SKM-1 (cell line): Measurements from ENCODE around the gene LRFN2.

Experiments
- DNase-seq: peaks from one replicate; lab custom pipeline; 2025; ENCODE audit not compliant: unreplicated experiment; lab: John Stamatoyannopoulos, UW

Gene LRFN2

DNA sequence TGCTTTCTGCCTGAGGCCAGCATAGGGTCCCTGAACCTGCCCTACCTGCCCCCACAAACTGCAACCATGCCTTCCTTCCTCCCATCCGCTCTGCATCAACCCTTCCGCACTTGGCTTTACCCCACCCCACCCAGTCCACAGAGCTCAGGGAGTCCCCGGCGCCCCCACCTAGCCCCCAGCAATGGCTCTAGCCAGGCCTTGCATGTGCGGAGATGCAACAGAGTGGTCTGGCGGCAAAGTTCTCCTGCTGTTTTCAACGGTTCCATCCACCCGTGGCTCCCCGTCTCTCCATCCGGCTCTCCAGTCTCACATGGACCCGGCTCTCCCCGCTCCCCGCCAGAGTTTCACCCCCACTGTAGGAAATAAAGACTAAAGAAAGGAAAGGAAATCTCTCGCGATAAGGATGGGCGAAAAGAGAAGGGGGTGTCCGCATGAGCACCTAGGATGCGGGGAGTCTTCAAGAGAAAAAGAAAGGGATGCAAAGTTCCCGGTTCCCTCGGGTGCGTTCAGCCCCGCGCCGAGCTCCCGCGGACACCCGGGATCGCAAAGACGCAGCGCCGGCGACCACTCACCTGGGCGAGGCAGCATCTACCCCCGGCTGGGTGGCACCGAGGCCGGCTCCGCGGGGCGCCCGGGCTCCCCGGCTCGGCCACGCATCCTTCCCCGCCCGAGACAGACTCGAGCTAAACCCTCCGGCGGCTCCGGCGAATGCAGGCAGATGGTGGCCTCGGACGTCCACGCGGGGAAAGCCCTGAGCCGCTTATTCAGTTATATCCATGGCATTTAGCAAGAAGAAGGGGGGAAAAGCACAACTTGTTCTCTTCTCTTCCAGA is 579 bp downstream of the LRFN2 start:
- no peak for DNase-seq

DNA sequence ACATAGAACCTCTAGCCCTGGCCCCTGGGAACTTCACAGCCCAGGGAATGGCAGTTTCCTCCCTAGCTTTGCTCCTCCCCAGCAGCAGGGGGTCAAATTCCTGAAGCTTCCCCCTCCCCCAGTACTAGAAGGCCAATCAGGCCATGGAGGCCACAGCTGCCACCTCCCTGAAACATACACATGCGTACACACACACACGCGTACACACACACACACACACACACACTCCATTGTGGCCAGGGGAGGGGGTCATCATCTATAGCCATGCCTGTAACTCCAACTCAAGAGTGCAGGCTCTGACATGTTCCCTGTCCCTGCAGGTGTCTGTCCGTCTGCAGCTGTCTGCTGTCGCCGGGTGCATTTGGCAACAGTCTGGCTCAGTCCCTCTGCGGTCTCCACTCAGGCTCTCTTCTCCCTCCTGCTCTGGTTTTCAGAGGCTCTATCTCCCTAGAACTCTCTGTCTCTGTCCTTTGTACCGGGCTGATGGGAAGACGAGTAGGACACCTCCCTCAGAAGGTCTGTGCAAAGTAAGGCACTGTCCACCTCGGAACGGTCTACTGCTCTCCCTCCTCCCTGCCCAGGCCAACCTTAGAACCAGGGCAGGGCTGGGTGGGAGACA is 1.4 kb downstream of the LRFN2 start:
- DNase-seq: no peak

DNA sequence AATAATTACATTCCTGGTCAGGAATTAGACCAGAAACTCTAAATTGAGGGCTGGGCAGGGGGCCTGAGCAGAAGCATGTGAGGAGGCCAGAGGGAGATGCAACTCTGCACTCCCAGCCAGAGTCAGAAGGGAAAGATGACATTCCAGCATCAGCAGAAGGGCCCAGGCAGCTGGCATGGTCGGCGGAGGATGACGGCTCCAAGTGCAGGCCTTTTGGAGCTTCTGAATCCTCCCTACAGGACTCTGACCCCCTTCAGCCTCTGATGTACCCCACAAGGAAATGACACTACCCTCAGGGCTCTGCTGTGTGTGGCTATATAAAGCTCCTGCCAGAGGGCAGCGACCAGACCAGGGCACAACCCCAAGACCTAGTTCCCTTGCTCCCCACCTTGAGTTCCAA is 1.9 kb downstream of the LRFN2 start:
- DNase-seq: no peak

DNA sequence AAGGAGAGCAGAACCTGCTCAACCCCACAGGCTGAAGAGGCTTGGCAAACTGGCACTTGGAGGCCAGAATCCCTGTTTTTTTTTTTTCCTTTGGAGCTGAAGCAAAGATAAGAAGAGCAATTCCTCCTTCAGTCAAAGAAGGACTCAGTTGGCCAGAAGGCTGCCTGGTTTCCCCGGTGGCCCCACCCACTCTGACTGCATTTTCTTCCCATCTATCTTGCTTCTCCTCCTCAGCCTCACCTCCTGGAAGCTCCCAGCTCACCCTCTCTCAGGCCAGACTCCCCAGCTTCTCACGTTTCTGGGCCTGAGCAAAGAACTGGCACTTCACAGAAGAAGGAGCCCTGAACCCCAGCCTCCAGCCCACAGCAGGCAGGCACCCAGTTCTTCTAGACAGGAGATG is 2.4 kb downstream of the LRFN2 start:
- no peak for DNase-seq

DNA sequence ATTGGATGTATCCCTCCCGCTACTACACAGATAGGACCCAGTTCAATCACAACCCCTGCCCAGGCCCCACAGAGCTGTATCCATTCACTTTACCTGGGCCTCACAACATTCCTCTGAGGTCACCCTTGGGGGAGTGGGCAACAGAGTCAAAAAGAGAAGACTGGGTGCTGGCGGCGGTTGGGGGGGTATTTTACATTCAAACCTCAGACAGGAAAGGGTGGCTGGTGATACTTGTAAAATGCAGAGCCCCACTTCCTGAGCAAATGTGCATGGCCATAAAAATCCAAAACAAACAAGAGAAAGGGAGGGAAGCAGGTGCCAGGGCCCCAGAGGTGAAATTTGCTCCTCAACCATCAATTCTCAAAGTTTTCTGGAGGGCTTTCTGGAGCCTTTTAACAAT is 3.5 kb downstream of the LRFN2 start:
- DNase-seq: no peak

DNA sequence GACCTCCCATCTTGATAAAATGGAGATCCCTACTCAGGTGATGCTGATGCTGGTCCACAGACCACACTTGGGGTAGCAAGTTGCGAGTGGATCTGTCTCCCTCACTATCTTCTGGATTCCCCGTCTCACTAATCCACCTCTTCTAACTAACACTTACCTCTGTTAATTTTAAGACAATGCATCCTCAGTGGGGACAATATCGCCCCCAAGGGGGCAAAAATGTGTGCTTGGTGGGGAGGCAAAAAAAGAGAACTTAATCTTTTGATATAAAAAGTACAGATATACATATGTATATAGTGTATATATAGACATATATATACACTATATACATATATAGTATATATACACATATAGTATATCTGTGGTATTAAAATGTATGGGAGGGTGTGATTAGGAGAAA is 4.3 kb downstream of the LRFN2 start:
- DNase-seq: no peak

DNA sequence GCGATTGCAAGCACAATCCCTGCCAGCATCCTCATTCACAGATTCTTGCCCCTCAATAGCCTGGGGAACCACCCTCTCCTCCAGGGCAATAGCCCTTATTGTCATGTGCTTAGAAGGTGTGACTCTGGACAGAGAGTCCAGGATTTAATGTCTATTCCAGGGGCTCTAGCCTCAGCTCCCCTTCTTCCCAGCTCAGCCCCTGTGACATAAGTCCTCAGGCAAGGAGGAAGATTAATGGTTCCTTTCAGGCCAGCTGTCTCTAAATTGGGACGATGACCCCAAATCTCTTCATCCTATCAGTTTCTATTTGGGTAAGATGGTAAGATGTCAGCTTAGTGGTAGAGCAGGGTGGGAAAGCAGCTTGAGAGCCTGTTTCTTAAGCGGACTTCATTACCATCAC is 8.1 kb downstream of the LRFN2 start:
- no peak for DNase-seq

DNA sequence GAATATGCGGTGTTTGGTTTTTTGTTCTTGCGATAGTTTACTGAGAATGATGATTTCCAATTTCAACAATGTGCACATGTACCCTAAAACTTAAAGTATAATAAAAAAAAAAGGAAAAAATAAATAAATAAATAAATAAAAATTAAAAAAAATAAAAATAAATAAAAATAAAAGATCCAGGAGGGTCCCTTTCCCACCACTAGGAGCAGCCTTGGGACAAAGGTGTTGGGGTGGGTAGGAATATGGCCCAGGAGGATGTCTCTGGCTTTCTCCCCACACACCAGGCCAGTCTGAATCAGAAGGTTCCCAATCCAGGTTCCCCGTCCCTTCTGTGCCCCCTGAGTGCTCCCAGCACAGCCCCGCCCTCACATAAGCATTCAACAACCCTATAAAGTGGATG is 9.5 kb downstream of the LRFN2 start:
- no peak for DNase-seq

DNA sequence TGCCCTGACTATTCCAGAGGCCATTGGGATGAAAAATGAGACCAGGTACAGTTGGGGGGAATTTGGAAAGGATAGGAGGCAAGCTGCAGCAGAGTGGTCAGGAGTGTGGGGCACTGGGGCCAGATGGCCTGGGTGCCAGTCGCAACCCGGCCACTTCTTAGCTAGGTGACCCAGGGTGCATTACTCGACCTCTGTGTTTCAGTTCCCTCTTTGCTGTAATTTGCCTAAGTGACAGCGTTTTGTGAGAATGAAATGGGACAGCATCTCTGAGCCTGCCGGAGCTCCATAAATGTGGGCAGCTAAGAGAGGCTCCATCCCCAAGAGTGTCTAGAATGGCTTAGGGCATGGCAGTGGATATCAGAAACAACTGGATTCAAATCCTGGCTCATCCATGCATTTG is 13.9 kb downstream of the LRFN2 start:
- no peak for DNase-seq

DNA sequence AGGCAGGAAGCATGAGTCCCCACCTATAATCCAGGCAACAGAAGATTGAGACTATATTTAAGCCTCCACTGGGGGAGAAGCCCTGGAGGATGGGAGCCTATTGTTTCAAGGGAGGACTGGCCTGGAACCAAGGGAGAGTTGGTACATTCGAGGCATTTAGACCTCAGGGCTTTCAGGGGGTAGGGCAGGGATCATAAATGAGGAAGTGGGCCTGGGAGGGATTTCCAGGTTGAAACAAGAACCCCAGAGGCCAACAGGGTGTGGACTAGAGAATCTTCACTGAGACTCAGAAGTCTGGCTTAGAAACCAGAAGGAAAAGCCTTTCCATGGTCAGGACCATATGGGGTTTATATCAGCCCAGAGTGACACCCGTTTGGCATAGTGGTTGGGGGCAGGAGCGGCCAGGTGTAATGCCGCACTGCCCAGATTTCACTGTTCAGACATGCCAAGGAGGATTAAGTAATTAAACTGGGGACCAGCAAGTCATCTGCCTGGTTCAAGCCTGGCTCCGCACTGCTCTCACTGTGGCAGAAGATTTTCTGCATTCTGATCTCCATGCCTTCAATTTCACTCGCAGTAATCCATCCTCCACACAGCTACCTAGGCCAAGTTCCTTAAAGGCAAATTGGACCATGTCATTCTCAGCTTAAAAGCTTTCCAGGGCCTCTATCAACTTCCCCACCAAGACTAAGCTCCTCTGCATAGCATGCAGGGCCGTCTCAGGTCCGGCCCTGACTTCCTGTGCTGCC is 17.8 kb downstream of the LRFN2 start:
- DNase-seq: no peak

DNA sequence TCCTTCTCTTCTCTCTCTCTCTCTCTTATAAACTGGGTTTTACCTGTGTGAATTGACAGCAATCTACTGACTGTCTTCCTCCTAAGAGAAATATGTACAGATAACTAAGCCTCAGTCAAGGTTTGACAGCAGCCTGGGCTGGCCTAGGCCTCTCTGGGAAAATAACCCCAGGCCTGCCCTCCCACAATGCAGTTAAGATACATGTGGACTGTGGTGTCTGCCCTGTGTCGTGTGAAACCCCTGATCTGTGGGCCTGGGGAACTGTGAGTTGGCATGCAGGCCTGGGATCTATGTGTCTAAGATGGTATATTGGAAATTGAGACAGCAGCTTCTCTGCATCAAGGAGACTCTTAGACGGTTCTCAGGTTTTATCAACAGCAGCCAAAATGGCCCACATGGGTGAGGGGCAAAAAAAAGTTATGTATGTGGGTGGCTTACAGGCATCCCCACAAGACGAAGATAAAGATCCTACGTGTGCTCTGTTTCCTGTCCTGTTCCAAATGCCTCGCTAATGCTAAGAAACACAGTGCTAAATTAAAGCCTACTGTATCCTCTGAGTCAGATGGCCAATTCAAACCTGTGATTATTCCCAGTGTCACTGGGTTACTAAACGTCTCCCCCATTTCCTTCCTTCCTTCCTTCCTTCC is 19.0 kb downstream of the LRFN2 start:
- no peak for DNase-seq

DNA sequence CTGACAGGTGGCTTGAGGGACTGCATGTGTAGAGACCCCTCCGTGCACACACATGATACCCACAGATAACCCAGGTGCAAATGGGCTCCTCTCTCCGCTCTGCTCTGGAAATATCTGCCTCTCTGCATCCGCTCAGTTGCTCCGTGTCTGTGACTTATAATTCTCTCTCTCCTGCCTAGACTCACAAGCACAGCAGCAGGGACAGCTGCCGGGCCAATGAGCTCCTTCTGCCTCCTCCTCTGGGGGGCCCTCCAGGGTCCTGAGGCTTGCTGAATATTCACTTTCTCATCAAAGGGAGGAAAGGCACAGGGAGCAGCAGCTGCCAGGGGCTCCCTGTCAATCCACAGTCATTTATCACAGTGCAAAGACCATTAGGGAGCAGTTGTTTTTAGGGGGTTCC is 24.1 kb downstream of the LRFN2 start:
- DNase-seq: no peak

DNA sequence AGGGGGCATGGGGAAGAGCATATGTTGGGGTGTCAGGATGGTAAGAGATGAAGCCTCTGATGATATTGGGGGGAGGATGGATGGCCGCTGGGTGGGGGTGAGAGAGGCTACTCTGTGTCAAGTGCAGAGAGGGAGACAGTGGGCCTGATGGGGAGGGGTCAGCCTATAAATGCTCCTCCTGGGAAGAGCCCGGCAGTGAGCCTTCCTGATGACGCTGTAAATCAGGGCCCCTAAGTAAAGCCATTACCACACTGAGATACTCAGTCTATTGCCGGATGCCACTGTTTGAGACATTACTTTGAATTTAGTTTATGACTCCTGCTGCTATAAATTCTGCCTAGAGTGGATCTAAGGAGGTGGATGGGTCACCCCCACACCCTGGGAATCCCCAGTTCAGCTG is 28.1 kb downstream of the LRFN2 start:
- DNase-seq: no peak

DNA sequence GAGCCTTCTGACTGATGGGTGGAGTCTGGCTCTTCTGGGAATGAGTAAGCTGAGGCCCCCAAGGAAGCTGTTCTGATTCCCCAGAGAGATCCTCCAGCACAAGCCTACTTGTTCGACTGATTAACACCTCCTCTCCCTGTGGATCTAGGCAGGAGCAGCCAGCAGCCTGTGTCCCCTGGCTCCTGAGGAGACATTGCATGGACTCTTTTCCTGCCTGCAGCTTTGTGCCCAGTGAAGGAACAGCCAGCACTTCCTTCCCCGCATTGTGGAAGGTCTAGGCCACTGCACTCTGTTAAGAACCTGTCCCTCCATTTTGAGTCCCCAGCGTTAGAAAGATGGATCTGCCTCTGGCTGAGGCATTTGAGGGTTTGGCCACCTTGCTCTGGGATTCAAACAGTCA is 29.1 kb downstream of the LRFN2 start:
- DNase-seq: no peak

DNA sequence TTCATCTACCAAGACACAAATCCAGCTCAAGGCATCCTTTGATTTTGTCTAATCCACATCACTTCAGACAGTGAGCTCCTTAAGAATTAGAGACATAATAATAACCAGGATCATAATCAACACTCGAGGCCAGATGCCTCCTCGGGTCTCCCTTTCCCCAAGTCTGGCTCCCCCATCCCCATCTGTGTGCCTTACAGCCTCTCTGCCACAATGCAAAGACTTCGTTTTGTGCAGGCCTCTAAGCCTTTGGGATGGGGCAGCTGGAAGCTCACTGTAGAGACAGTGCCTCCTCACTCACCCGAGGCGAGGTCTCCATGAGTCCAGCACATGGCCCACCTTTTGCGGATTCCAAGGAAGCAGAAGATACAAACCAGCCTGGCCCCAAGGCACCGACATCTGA is 30.3 kb downstream of the LRFN2 start:
- no peak for DNase-seq

DNA sequence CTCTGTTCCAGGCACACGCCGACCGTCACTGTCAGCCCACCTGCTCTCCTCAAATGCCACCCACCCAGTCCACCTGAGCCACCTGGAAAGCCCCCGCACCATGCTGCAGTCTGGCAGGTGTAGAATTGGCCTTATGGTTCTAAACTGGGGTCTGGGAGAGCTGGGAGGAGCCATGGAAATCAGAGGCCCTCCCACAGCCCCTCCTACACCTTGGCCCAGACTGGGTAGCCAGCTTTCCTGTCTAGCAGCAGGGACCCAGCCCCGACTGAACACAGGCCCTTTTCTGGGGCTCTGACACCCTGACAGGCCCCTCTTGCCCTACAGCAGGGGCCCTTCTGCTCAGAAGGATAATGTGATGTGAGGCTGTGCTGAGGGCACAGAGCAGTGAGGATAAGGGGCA is 31.1 kb downstream of the LRFN2 start:
- no peak for DNase-seq

DNA sequence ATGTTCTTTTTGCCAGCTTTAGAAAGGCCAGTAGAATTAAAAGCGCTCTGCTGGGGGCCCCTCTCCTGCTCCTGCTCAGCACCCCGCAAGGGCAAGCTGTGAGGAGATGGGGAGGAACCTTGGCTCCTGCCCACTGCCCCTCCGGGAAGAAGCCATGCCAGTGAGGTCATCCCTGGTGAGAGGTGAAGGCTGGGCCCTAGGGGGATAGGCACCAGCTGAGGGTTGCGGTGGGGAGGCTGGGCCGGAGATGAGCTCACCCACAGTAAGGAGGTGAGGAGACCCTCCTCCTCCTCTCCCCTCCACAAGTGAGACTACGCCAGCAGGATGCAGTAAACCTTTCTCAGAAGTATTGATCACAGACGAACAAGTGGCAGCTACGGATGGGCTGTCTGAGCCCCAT is 32.1 kb downstream of the LRFN2 start:
- DNase-seq: no peak

DNA sequence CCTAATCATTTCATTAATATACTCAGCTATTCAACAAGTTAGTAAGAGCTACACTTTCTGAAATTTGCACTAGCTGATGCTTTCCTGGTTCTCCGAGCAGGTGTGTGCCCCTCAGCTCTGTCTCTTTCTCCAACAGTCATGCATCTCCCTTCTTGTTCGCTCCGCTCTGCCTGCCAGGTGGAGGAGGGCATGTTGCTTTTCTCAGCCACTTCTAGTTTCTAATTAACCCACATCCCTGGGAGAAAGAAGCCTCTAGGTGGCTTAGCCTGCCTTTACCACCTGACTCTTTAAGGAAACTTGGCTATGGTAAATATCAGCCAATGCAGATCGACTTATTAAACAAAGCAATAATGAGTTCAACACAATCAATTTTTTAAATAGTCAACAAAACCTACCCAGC is 34.2 kb downstream of the LRFN2 start:
- DNase-seq: no peak

DNA sequence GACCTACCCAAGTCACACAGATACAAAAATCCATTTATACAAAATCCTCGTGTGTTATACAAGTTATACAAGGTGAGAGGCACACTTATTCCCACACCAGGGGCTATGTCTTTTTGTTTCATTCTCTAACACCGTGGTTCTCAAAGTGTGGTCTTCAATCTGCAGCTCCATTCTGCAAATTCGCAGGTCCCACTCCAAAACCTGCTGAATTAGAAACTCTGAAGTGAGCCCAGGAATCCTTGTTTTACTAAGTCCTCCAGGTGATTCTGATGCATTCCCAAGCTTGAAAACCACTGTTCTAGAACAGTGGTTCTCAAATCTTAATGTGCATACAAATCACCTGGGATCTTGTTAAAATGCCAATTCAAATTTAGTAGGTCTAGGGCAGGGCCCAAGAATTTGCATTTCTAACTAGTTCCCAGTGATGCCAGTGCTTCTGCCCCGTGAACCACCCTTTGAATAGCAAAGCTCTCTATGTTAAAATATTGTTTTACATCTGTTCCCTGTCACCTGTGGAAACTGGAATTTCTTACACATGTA is 35.1 kb downstream of the LRFN2 start:
- no peak for DNase-seq

DNA sequence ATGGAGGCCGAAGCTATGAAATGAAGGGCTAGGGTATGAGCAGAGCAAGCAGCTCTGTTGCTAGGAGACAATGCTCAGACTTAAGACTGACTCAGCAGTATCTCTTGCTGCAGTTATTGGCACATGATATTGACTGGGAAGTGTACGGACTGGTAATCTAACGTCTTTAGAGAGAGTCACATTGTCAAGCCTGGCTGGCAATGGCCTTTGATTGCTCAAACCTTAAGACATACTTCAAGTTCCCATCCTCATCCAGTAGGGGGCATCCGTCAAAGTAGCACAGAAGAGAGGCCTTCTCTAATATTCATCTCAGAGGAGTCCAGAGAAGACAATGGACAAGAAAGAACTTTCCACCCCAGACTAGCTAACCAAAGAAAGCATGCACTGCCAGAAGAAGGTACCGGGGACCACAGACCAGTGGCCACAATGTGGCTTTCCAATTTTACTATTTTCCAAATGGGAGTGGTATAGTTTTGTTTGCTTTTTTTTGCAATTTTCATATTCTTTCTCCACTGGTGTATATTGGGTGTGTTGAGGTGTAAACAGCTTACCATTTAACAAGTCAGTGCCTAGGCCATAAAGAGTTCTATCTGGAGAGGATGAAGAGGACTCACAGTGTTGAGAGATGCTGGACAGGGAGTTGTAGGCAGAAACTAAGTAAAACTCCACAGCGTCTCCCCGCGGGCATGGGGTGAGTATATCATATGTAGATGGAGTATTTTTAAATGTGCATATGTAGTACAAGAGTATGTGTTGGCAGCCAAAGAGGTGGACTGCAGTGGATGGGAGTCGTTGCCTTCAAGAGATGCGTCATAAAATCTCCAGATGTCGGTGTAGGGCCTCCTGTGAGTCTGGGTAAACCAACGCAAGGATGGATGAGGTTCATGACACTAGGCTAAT is 36.7 kb downstream of the LRFN2 start:
- peak; percentile 39 for DNase-seq
